Stimulated activated CD4-positive, alpha-beta T cell treated with anti-CD3 and anti-CD28 coated beads, Interleukin-4, amount 100 ng/mL, for 48 hours (primary cell): Measurements from ENCODE around the gene VEGFB.

Experiments
- DNase-seq, 2 donors: peaks; one replicate each; pipeline ENCODE4 v3.0.0-alpha.2; 2020; ENCODE audit warnings: low read depth in 2 of 2

VEGFB gene

GRCh38 chr11:64211181-64211872 is 23.1 kb upstream of the VEGFB start:
- no peak for DNase-seq

GRCh38 chr11:64216879-64217278 is 17.5 kb upstream of the VEGFB start:
- DNase-seq = no peak

GRCh38 chr11:64218628-64219353 is 15.6 kb upstream of the VEGFB start:
- DNase-seq = no peak

GRCh38 chr11:64219354-64219684 is 15.1 kb upstream of the VEGFB start:
- DNase-seq = no peak

GRCh38 chr11:64219755-64220154 is 14.6 kb upstream of the VEGFB start:
- no peak for DNase-seq

- DNase-seq = no peak
Observed at GRCh38 chr11:64220271-64220670, 14.1 kb upstream of the VEGFB start.

- DNase-seq = no peak
Observed at GRCh38 chr11:64220798-64221197, 13.6 kb upstream of the VEGFB start.

- no peak for DNase-seq
Observed at GRCh38 chr11:64222651-64223000, 11.8 kb upstream of the VEGFB start.

- no peak for DNase-seq
Observed at GRCh38 chr11:64223001-64223651, 11.3 kb upstream of the VEGFB start.

GRCh38 chr11:64224151-64224890 is 10.1 kb upstream of the VEGFB start:
- DNase-seq = no peak

GRCh38 chr11:64224891-64225607 is 9.3 kb upstream of the VEGFB start:
- no peak for DNase-seq

GRCh38 chr11:64225608-64226506 is 8.5 kb upstream of the VEGFB start, which contains the start of the genes NUDT22 and TRPT1:
NUDT22 (plus strand) TSS chr11:64226274; CDS start chr11:64226653, 379 bp downstream.
TRPT1 (minus strand) TSS chr11:64226186; CDS start chr11:64225860, 326 bp downstream.
- DNase-seq = peak; percentile 89 to 94

GRCh38 chr11:64226507-64227051 is 7.8 kb upstream of the VEGFB start:
- peak in 1 of 2 donors; percentile 60 for DNase-seq

GRCh38 chr11:64227405-64227956 is 6.9 kb upstream of the VEGFB start:
- no peak for DNase-seq

- no peak for DNase-seq
Observed at GRCh38 chr11:64229090-64229743, 5.2 kb upstream of the VEGFB start.

- DNase-seq = no peak
Observed at GRCh38 chr11:64229744-64230170, 4.6 kb upstream of the VEGFB start.

GRCh38 chr11:64230171-64230984 is 4.0 kb upstream of the VEGFB start, which contains the start of gene DNAJC4:
DNAJC4 (plus strand) TSS chr11:64230548; CDS start chr11:64230855, 307 bp downstream.
- DNase-seq = peak; percentile 82 to 86

- DNase-seq = no peak
Observed at GRCh38 chr11:64230985-64231365, 3.4 kb upstream of the VEGFB start.
